ENCODE data around the gene POLR3G. TPM values are rescaled to one million over a fixed set of nuclear protein-coding genes. Genes with fewer than 3 reads are reported as not detected.

POLR3G gene
- total and polyA plus RNA-seq, 2 of the 13 experiments (the other 11 are each of a cell fraction or from before 2014, with no cell fraction given) = 1.2 to 7.3 TPM

- Histone ChIP-seq H3K4me1 (ENCODE audit: insufficient read depth, low read length) (no peaks in the 10 kb centered on the region), H3K27me3 (ENCODE audit: control insufficient read depth in 1 of 2, insufficient read depth in 2 of 2, low read length in 2 of 2) (peaks cover 2 to 24% of the 10 kb centered on the region in 2 experiments; a peak in 3 of 5 replicates), H2AFZ (ENCODE audit: low read length) (no peak overlapping the region), H3K27ac (ENCODE audit: extremely low read length, insufficient read depth, low read length) (no peak overlapping the region), H3K4me3 (replicated peaks in 1 of 3; ENCODE audit: insufficient read depth in 1 of 3, low read depth in 2 of 3, low read length in 3 of 3) (no peak overlapping the region), H3K4me2 (ENCODE audit: low read depth, low read length) (no peak overlapping the region), H3K36me3 (replicated peaks in 1 of 2; ENCODE audit: control insufficient read depth in 1 of 2, insufficient read depth in 2 of 2, low read length in 2 of 2) (no peaks in the 10 kb centered on the region), H4K20me1 (ENCODE audit: insufficient read depth, low read length) (no peaks in the 10 kb centered on the region), H3K79me2 (ENCODE audit: insufficient read depth, low read length) (no peaks in the 10 kb centered on the region), H3K9me3 (ENCODE audit: low read length) (no peaks in the 10 kb centered on the region), H3K9ac (ENCODE audit: insufficient read depth, low read depth, low read length) (no peak overlapping the region)
- intact Hi-C loops (cut with micrococcal nuclease; ENCODE audit: unreplicated experiment) (no loop called here), in situ Hi-C loops (cut with HindIII; ENCODE audit: extremely low pct_ligation_motif_present, low pct_unique_long_range_greater_than_20kb) (no loop called here)
- no TSS peak for BruUV-seq (replicated peaks)
- DNase-seq (ENCODE audit: low spot score) (peak; percentile 7), ATAC-seq (no peak), FAIRE-seq (no peak)
- WGBS (ENCODE audit: low lambda C conversion rate) = 3% methylated on average over 4 of the region's 4 CpGs
- POLR2A ChIA-PET = no interaction called here
- no peak for TF ChIP-seq ZNF703 (CRISPR knock-in tag; IDR thresholded peaks at IDR 0.05; ENCODE audit: borderline replicate concordance)
- TF ChIP-seq GMEB1 (CRISPR knock-in tag; IDR thresholded peaks at IDR 0.05; ENCODE audit: borderline replicate concordance) = no peak
- TF ChIP-seq FOXM1 (CRISPR knock-in tag; IDR thresholded peaks at IDR 0.05) = no peak
- no peak for TF ChIP-seq TOPORS (CRISPR knock-in tag; IDR thresholded peaks at IDR 0.05)
- no peak for TF ChIP-seq ZNF530 (CRISPR knock-in tag; IDR thresholded peaks at IDR 0.05; ENCODE audit: low read depth)
- TF ChIP-seq ASH2L (IDR thresholded peaks at IDR 0.05; ENCODE audit: insufficient read length, low read depth, low read length) = no peak
- TF ChIP-seq ZFAT (CRISPR knock-in tag; conservative IDR thresholded peaks at IDR 0.05) = no peak
- TF ChIP-seq ETV5 (CRISPR knock-in tag; IDR thresholded peaks at IDR 0.05; ENCODE audit: borderline replicate concordance) = no peak
- TF ChIP-seq MED8 (CRISPR knock-in tag; IDR thresholded peaks at IDR 0.05; ENCODE audit: insufficient replicate concordance) = no peak
- TF ChIP-seq ERF (CRISPR knock-in tag; IDR thresholded peaks at IDR 0.05) = no peak
- CTCF ChIA-PET (ENCODE audit: low intra/inter-chr PET ratio, low total read pairs) = no interaction called here
Measured at GRCh38 chr5:90554358-90555006, 79.8 kb downstream of the POLR3G start.

Measured in HepG2 (cell line).